ENCODE measurements around the gene SREBF2. TPM values are rescaled to one million over a fixed set of nuclear protein-coding genes. Genes with fewer than 3 reads are reported as not detected.

The SREBF2 gene
- total RNA-seq (2014; rRNA removed; shearing (Covaris generic)), result 100 and 103 TPM in 2 replicates

- Histone ChIP-seq H3K36me3 (peaks cover 12% of the 10 kb centered on the region), H3K27me3 (no peaks in the 10 kb centered on the region)
- peak; percentile 99 for DNase-seq
Observed at GRCh38 chr22:41832553-41833368, at the start of gene SREBF2. TSS of gene SREBF2 (plus strand) at chr22:41833105. CDS start at chr22:41833271, 166 bp downstream.

GRCh38 chr22:41787331-41787730 is 45.6 kb upstream of the SREBF2 start:
- Histone ChIP-seq H3K36me3 (no peaks in the 10 kb centered on the region), H3K4me1 (no peaks in the 10 kb centered on the region), H3K4me3 (no peak overlapping the region), H3K9me3 (replicated peaks) (no peaks in the 10 kb centered on the region), H3K27me3 (no peaks in the 10 kb centered on the region), H3K27ac (no peak overlapping the region)
- DNase-seq, result no peak

More at GRCh38 chr22:41832553-41833368, at the start of gene SREBF2:
- peak within 1 kb of the TSS; percentile 93 for H3K4me3 ChIP-seq
- no peaks in the 10 kb centered on the region for H3K9me3 ChIP-seq (replicated peaks)
- peak within 1 kb of the TSS; percentile 86 for H3K27ac ChIP-seq
- peaks cover 32% of the 10 kb centered on the region for H3K4me1 ChIP-seq

- Histone ChIP-seq H3K9me3 (replicated peaks) (no peaks in the 10 kb centered on the region), H3K4me1 (no peaks in the 10 kb centered on the region), H3K36me3 (no peaks in the 10 kb centered on the region), H3K4me3 (no peak overlapping the region), H3K27me3 (no peaks in the 10 kb centered on the region), H3K27ac (no peak overlapping the region)
- DNase-seq, result no peak
Observed at GRCh38 chr22:41793871-41794270, 39.0 kb upstream of the SREBF2 start.

- Histone ChIP-seq H3K27ac (no peak overlapping the region), H3K4me3 (no peak overlapping the region), H3K36me3 (no peaks in the 10 kb centered on the region), H3K4me1 (peaks cover 5% of the 10 kb centered on the region; the same call in 1 of the 2 replicates), H3K9me3 (replicated peaks) (no peaks in the 10 kb centered on the region), H3K27me3 (no peaks in the 10 kb centered on the region)
- no peak for DNase-seq
Observed at GRCh38 chr22:41798736-41799135, 34.2 kb upstream of the SREBF2 start.

GRCh38 chr22:41799486-41800347 is 33.2 kb upstream of the SREBF2 start:
- Histone ChIP-seq H3K27ac (peak overlapping the region; percentile 68), H3K4me3 (peak overlapping the region; percentile 83), H3K9me3 (replicated peaks) (no peaks in the 10 kb centered on the region), H3K27me3 (no peaks in the 10 kb centered on the region), H3K36me3 (no peaks in the 10 kb centered on the region), H3K4me1 (peaks cover 5% of the 10 kb centered on the region; the same call in 1 of the 2 replicates)
- DNase-seq, result peak; percentile 18 to 27

GRCh38 chr22:41800348-41801146 is 32.4 kb upstream of the SREBF2 start, which contains the start of gene CCDC134:
TSS of gene CCDC134 (plus strand) at chr22:41800679. CDS start at chr22:41808891, 8,212 bp downstream.
- Histone ChIP-seq H3K36me3 (no peaks in the 10 kb centered on the region), H3K27ac (peak within 1 kb of the TSS; percentile 68), H3K27me3 (no peaks in the 10 kb centered on the region), H3K9me3 (replicated peaks) (no peaks in the 10 kb centered on the region), H3K4me3 (peak within 1 kb of the TSS; percentile 83), H3K4me1 (peaks cover 5% of the 10 kb centered on the region; the same call in 1 of the 2 replicates)
- peak; percentile 91 for DNase-seq

- DNase-seq, result no peak
- Histone ChIP-seq H3K27me3 (no peaks in the 10 kb centered on the region), H3K36me3 (no peaks in the 10 kb centered on the region), H3K9me3 (replicated peaks) (no peaks in the 10 kb centered on the region), H3K27ac (no peak overlapping the region), H3K4me3 (peak overlapping the region; percentile 83), H3K4me1 (peaks cover 5% of the 10 kb centered on the region; the same call in 1 of the 2 replicates)
Observed at GRCh38 chr22:41801147-41801819, 31.6 kb upstream of the SREBF2 start.

- Histone ChIP-seq H3K4me1 (peaks cover 5% of the 10 kb centered on the region; the same call in 1 of the 2 replicates), H3K36me3 (no peaks in the 10 kb centered on the region), H3K9me3 (replicated peaks) (no peaks in the 10 kb centered on the region), H3K4me3 (peak overlapping the region; percentile 83), H3K27ac (no peak overlapping the region), H3K27me3 (no peaks in the 10 kb centered on the region)
- DNase-seq, result no peak
Observed at GRCh38 chr22:41801886-41802285, 31.0 kb upstream of the SREBF2 start.

- peaks cover 4% of the 10 kb centered on the region; the same call in 1 of the 2 replicates for H3K36me3 ChIP-seq
- no peak for DNase-seq
- no peaks in the 10 kb centered on the region for H3K9me3 ChIP-seq (replicated peaks)
- H3K27ac ChIP-seq, result no peak overlapping the region
- no peaks in the 10 kb centered on the region for H3K27me3 ChIP-seq
- H3K4me1 ChIP-seq, result no peaks in the 10 kb centered on the region
- no peak overlapping the region for H3K4me3 ChIP-seq
Observed at GRCh38 chr22:41805639-41806038, 27.3 kb upstream of the SREBF2 start.

- Histone ChIP-seq H3K27ac (no peak overlapping the region), H3K9me3 (replicated peaks) (no peaks in the 10 kb centered on the region), H3K27me3 (no peaks in the 10 kb centered on the region), H3K36me3 (peaks cover 5% of the 10 kb centered on the region; the same call in 1 of the 2 replicates), H3K4me3 (no peak overlapping the region), H3K4me1 (no peaks in the 10 kb centered on the region)
- DNase-seq, result no peak
Observed at GRCh38 chr22:41808400-41808799, 24.5 kb upstream of the SREBF2 start.

- H3K4me3 ChIP-seq, result no peak overlapping the region
- H3K27ac ChIP-seq, result no peak overlapping the region
- DNase-seq, result no peak
Observed at GRCh38 chr22:41810022-41810421, 22.9 kb upstream of the SREBF2 start.

GRCh38 chr22:41812805-41813545 is 19.9 kb upstream of the SREBF2 start:
- Histone ChIP-seq H3K27me3 (no peaks in the 10 kb centered on the region), H3K27ac (no peak overlapping the region), H3K4me3 (no peak overlapping the region), H3K4me1 (peaks cover 30% of the 10 kb centered on the region), H3K9me3 (replicated peaks) (no peaks in the 10 kb centered on the region), H3K36me3 (peaks cover 13% of the 10 kb centered on the region; the same call in 1 of the 2 replicates)
- no peak for DNase-seq

More at GRCh38 chr22:41810022-41810421, 22.9 kb upstream of the SREBF2 start:
- no peaks in the 10 kb centered on the region for H3K27me3 ChIP-seq
- H3K4me1 ChIP-seq, result peaks cover 4% of the 10 kb centered on the region
- H3K9me3 ChIP-seq (replicated peaks), result no peaks in the 10 kb centered on the region
- H3K36me3 ChIP-seq, result peaks cover 13% of the 10 kb centered on the region; the same call in 1 of the 2 replicates

All from SJCRH30 (cell line).